T-helper 17 cell (primary cell): ENCODE data around the gene TBX19. TPM values are rescaled to one million over a fixed set of nuclear protein-coding genes. Genes with fewer than 3 reads are reported as not detected.
A peak's percentile ranks its signal among the peaks of the same experiment; 100 is the strongest.

Experiments used
- ATAC-seq: fragments of 150-1000 bp; cut with Tn5 transposase; 2 replicates; pipeline ENCODE4 v1.10.0; 2021; ENCODE audit warnings: mild to moderate bottlenecking, moderate library complexity
- DNase-seq, 3 donors: peaks; one replicate each; pipeline versions ENCODE4 v3.0.0 to v3.0.0-alpha.2; 2020 to 2021
- H3K9me3 ChIP-seq: one replicate; pipeline ENCODE4 v1.7.0; 2013; ENCODE audit warnings: low read length, mild to moderate bottlenecking; ENCODE audit not compliant: control insufficient read depth, poor library complexity, severe bottlenecking
- H3K27ac Mint-ChIP-seq: one replicate; pipeline ENCODE4 v1.8.0; 2022; ENCODE audit warnings: mild to moderate bottlenecking, moderate library complexity, mixed read lengths
- H3K27me3 Mint-ChIP-seq: one replicate; pipeline ENCODE4 v1.8.0; 2022; ENCODE audit warnings: mixed read lengths
- H3K36me3 Mint-ChIP-seq: one replicate; pipeline ENCODE4 v1.8.0; 2022; ENCODE audit warnings: low read depth, mixed read lengths
- H3K4me1 Mint-ChIP-seq: one replicate; pipeline ENCODE4 v1.8.0; 2022; ENCODE audit warnings: mild to moderate bottlenecking, mixed read lengths
- H3K4me3 Mint-ChIP-seq: one replicate; pipeline ENCODE4 v1.8.0; 2022; ENCODE audit warnings: mild to moderate bottlenecking, moderate library complexity, mixed read lengths
- total RNA-seq, 4 donors: library from RNA in 2 of 4; stranded (reverse) in 2 of 4; gene quantifications; one replicate each; pipeline ENCODE4 v1.2.3 and lab custom pipeline; 2022 to 2026

TBX19 gene
- total RNA-seq: 1 to 10 TPM; 2.7 TPM
- total RNA-seq (lab: John Stamatoyannopoulos, UW): 3.5 reads per million in 2 donors

- ATAC-seq (no peak), DNase-seq (no peak)
- H3K4me1 Mint-ChIP-seq: peaks cover 6% of the 10 kb centered on the region
- no peaks in the 10 kb centered on the region for H3K27me3 Mint-ChIP-seq
- no peak within 1 kb of the TSS for H3K27ac Mint-ChIP-seq
- no peaks in the 10 kb centered on the region for H3K9me3 ChIP-seq
- no peak within 1 kb of the TSS for H3K4me3 Mint-ChIP-seq
- peaks cover 13% of the 10 kb centered on the region for H3K36me3 Mint-ChIP-seq
These were observed at the start of gene TBX19 for GRCh38 chr1:168280296-168280927. Gene TBX19, plus strand, starts transcription at chr1:168280877. Its CDS starts 214 bp downstream, at chr1:168281091.

- Mint-ChIP-seq H3K27ac (no peak overlapping the region), H3K36me3 (peaks cover 14% of the 10 kb centered on the region), H3K4me3 (no peak overlapping the region), H3K27me3 (no peaks in the 10 kb centered on the region), H3K4me1 (peaks cover 46% of the 10 kb centered on the region)
- no peak for DNase-seq
- H3K9me3 ChIP-seq: no peaks in the 10 kb centered on the region
- peak; percentile 97 for ATAC-seq
These were observed 45.7 kb upstream of the TBX19 start for GRCh38 chr1:168234846-168235547.

GRCh38 chr1:168235548-168235885 lies 45.2 kb upstream of the TBX19 start:
- Mint-ChIP-seq H3K4me1 (peaks cover 45% of the 10 kb centered on the region), H3K27me3 (no peaks in the 10 kb centered on the region), H3K27ac (no peak overlapping the region), H3K36me3 (peaks cover 17% of the 10 kb centered on the region), H3K4me3 (no peak overlapping the region)
- H3K9me3 ChIP-seq: no peaks in the 10 kb centered on the region
- DNase-seq: no peak
- peak; percentile 38 for ATAC-seq

- peaks cover 42% of the 10 kb centered on the region for H3K4me1 Mint-ChIP-seq
- ATAC-seq (no peak), DNase-seq (no peak)
- no peak overlapping the region for H3K27ac Mint-ChIP-seq
- peak overlapping the region; percentile 36 for H3K4me3 Mint-ChIP-seq
- no peaks in the 10 kb centered on the region for H3K27me3 Mint-ChIP-seq
- H3K36me3 Mint-ChIP-seq: peaks cover 17% of the 10 kb centered on the region
- H3K9me3 ChIP-seq: no peaks in the 10 kb centered on the region
These were observed 44.7 kb upstream of the TBX19 start for GRCh38 chr1:168235937-168236336.

GRCh38 chr1:168236836-168237611 lies 43.7 kb upstream of the TBX19 start:
- peak overlapping the region; percentile 87 for H3K27ac Mint-ChIP-seq

GRCh38 chr1:168243198-168243597 lies 37.5 kb upstream of the TBX19 start:
- peaks cover 35% of the 10 kb centered on the region for H3K4me1 Mint-ChIP-seq
- peaks cover 12% of the 10 kb centered on the region for H3K36me3 Mint-ChIP-seq
- no peak for DNase-seq
- H3K4me3 Mint-ChIP-seq: peak overlapping the region; percentile 7
- H3K27me3 Mint-ChIP-seq: no peaks in the 10 kb centered on the region
- no peaks in the 10 kb centered on the region for H3K9me3 ChIP-seq
- ATAC-seq: no peak
- peak overlapping the region; percentile 89 for H3K27ac Mint-ChIP-seq

More at GRCh38 chr1:168236836-168237611, 43.7 kb upstream of the TBX19 start:
- no peaks in the 10 kb centered on the region for H3K27me3 Mint-ChIP-seq
- no peak for ATAC-seq
- peaks cover 38% of the 10 kb centered on the region for H3K4me1 Mint-ChIP-seq
- peak overlapping the region; percentile 36 for H3K4me3 Mint-ChIP-seq
- peaks cover 17% of the 10 kb centered on the region for H3K36me3 Mint-ChIP-seq
- no peaks in the 10 kb centered on the region for H3K9me3 ChIP-seq
- no peak for DNase-seq

GRCh38 chr1:168243636-168244212 lies 37.0 kb upstream of the TBX19 start:
- Mint-ChIP-seq H3K4me3 (peak overlapping the region; percentile 28), H3K27me3 (no peaks in the 10 kb centered on the region), H3K4me1 (peaks cover 38% of the 10 kb centered on the region), H3K36me3 (peaks cover 12% of the 10 kb centered on the region), H3K27ac (peak overlapping the region; percentile 89)
- no peak for ATAC-seq
- DNase-seq: no peak
- no peaks in the 10 kb centered on the region for H3K9me3 ChIP-seq

GRCh38 chr1:168245042-168245441 lies 35.6 kb upstream of the TBX19 start:
- peaks cover 45% of the 10 kb centered on the region for H3K4me1 Mint-ChIP-seq
- no peaks in the 10 kb centered on the region for H3K27me3 Mint-ChIP-seq
- no peak overlapping the region for H3K4me3 Mint-ChIP-seq
- peaks cover 14% of the 10 kb centered on the region for H3K36me3 Mint-ChIP-seq
- H3K27ac Mint-ChIP-seq: no peak overlapping the region
- no peaks in the 10 kb centered on the region for H3K9me3 ChIP-seq
- DNase-seq: no peak
- ATAC-seq: no peak

- Mint-ChIP-seq H3K27me3 (no peaks in the 10 kb centered on the region), H3K4me1 (peaks cover 50% of the 10 kb centered on the region), H3K36me3 (peaks cover 11% of the 10 kb centered on the region), H3K27ac (no peak overlapping the region), H3K4me3 (no peak overlapping the region)
- ATAC-seq: no peak
- DNase-seq: no peak
- H3K9me3 ChIP-seq: no peaks in the 10 kb centered on the region
These were observed 34.2 kb upstream of the TBX19 start for GRCh38 chr1:168246506-168246905.

- no peaks in the 10 kb centered on the region for H3K9me3 ChIP-seq
- H3K36me3 Mint-ChIP-seq: peaks cover 12% of the 10 kb centered on the region
- DNase-seq: no peak
- H3K4me1 Mint-ChIP-seq: peaks cover 27% of the 10 kb centered on the region
- no peak overlapping the region for H3K4me3 Mint-ChIP-seq
- no peak overlapping the region for H3K27ac Mint-ChIP-seq
- ATAC-seq: no peak
- no peaks in the 10 kb centered on the region for H3K27me3 Mint-ChIP-seq
These were observed 28.4 kb upstream of the TBX19 start for GRCh38 chr1:168252204-168252733.

GRCh38 chr1:168256164-168256563 lies 24.5 kb upstream of the TBX19 start:
- DNase-seq (no peak), ATAC-seq (no peak)
- Mint-ChIP-seq H3K27ac (no peak overlapping the region), H3K4me3 (no peak overlapping the region), H3K4me1 (peaks cover 21% of the 10 kb centered on the region), H3K36me3 (peaks cover 11% of the 10 kb centered on the region), H3K27me3 (no peaks in the 10 kb centered on the region)
- H3K9me3 ChIP-seq: no peaks in the 10 kb centered on the region

- H3K9me3 ChIP-seq: no peaks in the 10 kb centered on the region
- H3K4me1 Mint-ChIP-seq: peaks cover 24% of the 10 kb centered on the region
- no peaks in the 10 kb centered on the region for H3K27me3 Mint-ChIP-seq
- DNase-seq (no peak), ATAC-seq (no peak)
- peaks cover 18% of the 10 kb centered on the region for H3K36me3 Mint-ChIP-seq
- no peak overlapping the region for H3K27ac Mint-ChIP-seq
- no peak overlapping the region for H3K4me3 Mint-ChIP-seq
These were observed 23.3 kb upstream of the TBX19 start for GRCh38 chr1:168257397-168257796.

- Mint-ChIP-seq H3K27me3 (no peaks in the 10 kb centered on the region), H3K36me3 (peaks cover 17% of the 10 kb centered on the region), H3K4me3 (no peak overlapping the region), H3K4me1 (peaks cover 23% of the 10 kb centered on the region), H3K27ac (no peak overlapping the region)
- DNase-seq (no peak), ATAC-seq (no peak)
- H3K9me3 ChIP-seq: no peaks in the 10 kb centered on the region
These were observed 21.1 kb upstream of the TBX19 start for GRCh38 chr1:168259567-168259966.
